Loucy (cell line): Measurements from ENCODE around the gene LMO4.

ENCODE experiments used
- H2AFZ ChIP-seq: fragments of 200-600 bp; sonication (generic); 2 replicates; pipeline ENCODE4 v1.6.0; 2016; ENCODE audit warnings: antibody characterized with exemption, mild to moderate bottlenecking, low read length, moderate library complexity
- H3F3A ChIP-seq: fragments of 200-600 bp; 2 replicates; pipeline ENCODE4 v1.6.0; 2016; ENCODE audit warnings: antibody characterized with exemption, low read depth, mild to moderate bottlenecking
- H3K27me3 ChIP-seq: fragments of 200-600 bp; sonication (generic); 2 replicates; pipeline ENCODE4 v1.6.1; 2014; ENCODE audit warnings: low read length, mild to moderate bottlenecking; ENCODE audit not compliant: insufficient read depth, poor library complexity, severe bottlenecking
- H3K36me3 ChIP-seq: fragments of 200-600 bp; sonication (generic); 2 replicates; pipeline ENCODE4 v1.6.1; 2016; ENCODE audit warnings: low read length; ENCODE audit not compliant: insufficient read depth
- H3K4me1 ChIP-seq: fragments of 200-600 bp; sonication (generic); 2 replicates; pipeline ENCODE4 v1.5.1; 2014; ENCODE audit warnings: low read length, mild to moderate bottlenecking; ENCODE audit not compliant: insufficient read depth, poor library complexity, severe bottlenecking
- H3K4me2 ChIP-seq: fragments of 200-600 bp; sonication (generic); 2 replicates; pipeline ENCODE4 v1.6.0; 2014; ENCODE audit warnings: antibody characterized with exemption, low read length, low read depth, mild to moderate bottlenecking; ENCODE audit not compliant: poor library complexity, severe bottlenecking
- H3K4me3 ChIP-seq: fragments of 200-600 bp; sonication (generic); 2 replicates; pipeline ENCODE4 v1.5.1; 2014; ENCODE audit warnings: low read length, mild to moderate bottlenecking, mixed read lengths; ENCODE audit not compliant: poor library complexity, severe bottlenecking
- H3K79me2 ChIP-seq: fragments of 200-600 bp; sonication (generic); 2 replicates; pipeline ENCODE4 v1.6.1; 2014; ENCODE audit warnings: low read length; ENCODE audit not compliant: insufficient read depth
- H3K9ac ChIP-seq: fragments of 200-600 bp; sonication (generic); 2 replicates; pipeline ENCODE4 v1.6.0; 2014; ENCODE audit warnings: mild to moderate bottlenecking, low read depth, low read length, moderate library complexity; ENCODE audit not compliant: poor library complexity, severe bottlenecking
- H3K9me2 ChIP-seq: fragments of 200-600 bp; sonication (generic); replicated peaks from 2 replicates; pipeline ENCODE4 v1.6.1; 2016; ENCODE audit warnings: low read depth, low read length, mixed read lengths
- H3K9me3 ChIP-seq: fragments of 200-600 bp; sonication (generic); 2 replicates; pipeline ENCODE4 v1.6.1; 2014; ENCODE audit warnings: mild to moderate bottlenecking, antibody characterized with exemption, low read length, low read depth; ENCODE audit not compliant: insufficient read depth
- H4K20me1 ChIP-seq: fragments of 200-600 bp; sonication (generic); 2 replicates; pipeline ENCODE4 v1.6.0; 2014; ENCODE audit warnings: antibody characterized with exemption, low read length, mild to moderate bottlenecking; ENCODE audit not compliant: insufficient read depth, poor library complexity, severe bottlenecking
- CTCF ChIP-seq: fragments of 200-600 bp; sonication (generic); conservative IDR thresholded peaks from 2 replicates; pipeline ENCODE4 v1.5.1; 2014; ENCODE audit warnings: mild to moderate bottlenecking, antibody characterized with exemption, low read length
- EZH2phosphoT487 ChIP-seq: fragments of 200-600 bp; IDR thresholded peaks from 2 replicates; pipeline ENCODE4 v1.6.1; 2018; ENCODE audit warnings: antibody characterized with exemption, mild to moderate bottlenecking, moderate library complexity, borderline replicate concordance

The LMO4 gene

DNA sequence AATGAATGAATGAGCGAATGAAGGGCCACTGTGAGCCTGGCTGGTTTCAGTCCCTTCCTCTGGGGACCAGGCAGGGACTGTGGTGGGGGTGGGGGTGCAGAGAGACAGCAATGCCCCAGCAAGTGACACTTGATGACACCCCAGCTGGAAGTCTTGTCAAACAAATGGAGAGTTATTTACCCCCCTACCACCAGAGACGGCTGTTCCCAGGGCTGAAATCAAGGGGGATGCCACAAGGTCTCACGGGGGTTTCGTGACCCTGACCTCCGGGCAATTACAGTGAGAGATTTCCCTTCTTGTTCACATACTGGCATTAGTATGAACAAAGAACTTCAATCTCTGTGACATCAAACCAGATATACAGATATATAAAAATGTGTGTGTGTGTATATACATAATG is 34.0 kb upstream of the LMO4 start:
- H2AFZ ChIP-seq: no peak overlapping the region
- H3K9ac ChIP-seq: no peak overlapping the region
- no peaks in the 10 kb centered on the region for H3K36me3 ChIP-seq
- no peaks in the 10 kb centered on the region for H3K79me2 ChIP-seq
- H3F3A ChIP-seq: no peaks in the 10 kb centered on the region
- H3K4me3 ChIP-seq: no peak overlapping the region
- no peaks in the 10 kb centered on the region for H3K9me3 ChIP-seq
- TF ChIP-seq EZH2phosphoT487 (no peak), CTCF (no peak)
- no peaks in the 10 kb centered on the region for H3K27me3 ChIP-seq
- H3K9me2 ChIP-seq: no peaks in the 10 kb centered on the region
- no peak overlapping the region for H3K4me2 ChIP-seq
- no peaks in the 10 kb centered on the region for H4K20me1 ChIP-seq
- no peaks in the 10 kb centered on the region for H3K4me1 ChIP-seq

DNA sequence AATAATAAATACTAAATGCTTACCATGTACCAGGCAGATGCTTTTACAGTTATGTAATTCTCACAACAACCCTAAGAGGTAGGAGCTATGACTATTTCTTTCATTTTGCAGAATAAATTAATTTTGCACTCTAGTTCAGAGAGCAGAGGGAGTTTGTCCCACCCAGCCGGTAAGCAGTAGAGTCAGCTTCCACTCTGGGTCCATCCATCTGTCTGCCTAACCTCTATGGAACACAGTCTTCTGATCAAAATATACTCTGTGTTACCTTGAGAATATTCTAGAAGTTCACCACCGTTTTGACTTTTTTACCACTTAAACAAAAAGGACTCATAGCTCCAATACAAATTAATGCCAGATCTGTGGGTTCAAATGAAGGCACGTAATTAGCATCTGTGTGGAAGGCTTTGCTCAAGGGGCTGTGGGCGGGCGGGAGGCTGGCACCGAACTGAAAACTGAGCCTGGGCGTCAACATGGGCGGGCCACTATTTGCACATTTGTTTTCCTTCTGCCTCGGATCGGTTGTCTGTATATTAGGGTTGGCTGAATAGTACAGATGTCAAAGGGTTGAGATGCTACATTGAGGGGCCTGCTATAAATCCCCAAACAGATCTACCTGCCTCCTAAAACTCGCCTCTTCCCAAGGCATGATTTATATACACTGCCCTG is 33.1 kb upstream of the LMO4 start:
- Histone ChIP-seq H3K79me2 (no peaks in the 10 kb centered on the region), H4K20me1 (no peaks in the 10 kb centered on the region), H3K4me1 (no peaks in the 10 kb centered on the region), H3K9me3 (no peaks in the 10 kb centered on the region), H3K9ac (no peak overlapping the region), H3K27me3 (no peaks in the 10 kb centered on the region), H3K4me3 (no peak overlapping the region), H3F3A (no peaks in the 10 kb centered on the region), H3K9me2 (no peaks in the 10 kb centered on the region), H3K36me3 (no peaks in the 10 kb centered on the region), H3K4me2 (no peak overlapping the region), H2AFZ (no peak overlapping the region)
- TF ChIP-seq CTCF (no peak), EZH2phosphoT487 (no peak)

DNA sequence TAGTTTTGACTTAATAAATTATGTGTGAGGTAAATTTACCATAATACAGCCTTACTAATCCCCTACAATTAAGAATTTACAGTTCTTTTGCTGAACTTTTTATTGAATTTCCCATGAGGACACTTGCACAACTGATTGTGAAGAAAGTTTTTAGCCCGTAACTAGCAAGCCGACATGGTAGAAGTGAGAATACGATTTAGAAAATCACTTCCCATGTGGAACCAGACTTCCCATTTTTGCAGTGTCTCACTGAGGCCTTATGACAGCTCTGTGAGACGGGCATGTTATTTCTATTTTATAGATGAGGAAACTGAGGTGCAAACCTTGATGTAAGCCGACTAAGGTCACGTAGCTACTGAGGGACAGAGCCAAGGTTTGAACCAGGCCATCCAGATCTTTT is 32.5 kb upstream of the LMO4 start:
- H3K4me1 ChIP-seq: no peaks in the 10 kb centered on the region
- H3K9ac ChIP-seq: no peak overlapping the region
- no peaks in the 10 kb centered on the region for H3K9me3 ChIP-seq
- no peak overlapping the region for H3K4me2 ChIP-seq
- no peaks in the 10 kb centered on the region for H3F3A ChIP-seq
- no peaks in the 10 kb centered on the region for H4K20me1 ChIP-seq
- no peaks in the 10 kb centered on the region for H3K27me3 ChIP-seq
- H3K36me3 ChIP-seq: no peaks in the 10 kb centered on the region
- H2AFZ ChIP-seq: no peak overlapping the region
- H3K79me2 ChIP-seq: no peaks in the 10 kb centered on the region
- H3K4me3 ChIP-seq: no peak overlapping the region
- TF ChIP-seq CTCF (no peak), EZH2phosphoT487 (no peak)
- no peaks in the 10 kb centered on the region for H3K9me2 ChIP-seq
